ENCODE results near the gene EHMT2.
"Not testable (repeated sequence)": the region's sequence is repeated elsewhere in the genome, so short reads cannot be mapped to it uniquely, and the experiment has no call there.

The EHMT2 gene

DNA sequence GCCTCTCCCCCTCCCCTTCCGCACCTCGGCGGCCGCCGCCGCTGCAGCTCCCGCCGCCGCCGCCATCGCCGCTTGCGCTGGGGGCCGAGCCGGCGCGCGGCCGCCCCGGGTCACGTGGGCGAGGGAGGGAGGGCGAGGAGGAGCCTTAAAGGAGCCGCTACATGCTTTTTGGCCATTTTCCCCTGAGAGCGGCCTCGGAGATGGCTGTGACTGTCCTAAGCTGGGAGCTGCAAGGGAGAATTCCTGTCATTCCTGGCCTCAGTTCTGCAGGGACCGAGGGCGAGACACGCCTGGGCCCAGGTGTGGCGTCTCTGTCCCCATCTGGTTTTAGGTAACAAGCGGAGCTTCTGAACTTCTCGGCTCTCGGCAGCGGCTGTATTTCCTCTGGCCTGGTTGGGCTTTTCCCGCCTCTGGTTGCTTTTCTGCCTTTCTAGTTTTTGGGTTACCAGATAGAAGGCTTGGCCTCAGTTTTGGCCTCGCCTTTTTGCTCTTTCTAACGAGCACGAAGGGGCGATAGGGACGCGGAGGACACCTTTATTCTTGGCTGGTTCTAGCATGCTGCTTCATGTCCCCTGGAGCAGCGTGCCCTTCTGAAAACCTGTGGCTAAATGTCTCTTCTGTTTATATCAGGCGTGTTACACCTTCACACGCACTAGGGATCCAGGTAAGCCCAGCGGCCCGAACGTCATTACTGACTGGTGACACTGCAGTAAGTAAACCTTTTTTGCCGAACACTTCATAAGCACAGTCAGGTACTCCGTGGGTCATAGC lies at the start of gene EHMT2:
TSS of gene EHMT2 (minus strand) at position 87 of the 771 bp plus-strand sequence. CDS start at position 66, 21 bp downstream.
- peak; percentile 71 to 85 (median 75) for DNase-seq (ENCODE audit: low read depth in 3 of 3)

DNA sequence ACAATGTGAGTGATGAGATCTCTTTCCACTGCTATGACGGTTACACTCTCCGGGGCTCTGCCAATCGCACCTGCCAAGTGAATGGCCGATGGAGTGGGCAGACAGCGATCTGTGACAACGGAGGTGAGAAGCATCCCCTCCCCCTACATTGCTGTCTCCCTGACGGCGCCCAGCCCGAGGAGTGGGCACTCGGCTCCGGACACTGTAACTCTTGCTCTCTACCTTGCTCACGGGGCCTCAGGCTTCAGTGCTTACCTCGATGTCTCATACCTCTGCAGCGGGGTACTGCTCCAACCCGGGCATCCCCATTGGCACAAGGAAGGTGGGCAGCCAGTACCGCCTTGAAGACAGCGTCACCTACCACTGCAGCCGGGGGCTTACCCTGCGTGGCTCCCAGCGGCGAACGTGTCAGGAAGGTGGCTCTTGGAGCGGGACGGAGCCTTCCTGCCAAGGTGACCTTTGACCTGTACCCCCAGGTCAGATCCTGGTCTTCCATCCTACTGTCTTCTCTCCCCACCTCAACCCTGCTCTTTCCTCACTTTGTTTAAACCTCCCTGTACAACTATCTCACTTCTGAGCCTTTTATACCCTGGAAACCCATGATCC lies 49.7 kb upstream of the EHMT2 start:
- DNase-seq (ENCODE audit: low read depth in 3 of 3), result no peak

- no peak for DNase-seq (ENCODE audit: low read depth in 3 of 3)
Observed at GRCh38 chr6:31946370-31946885, 48.9 kb upstream of the EHMT2 start.

- no peak for DNase-seq (ENCODE audit: low read depth in 3 of 3)
Observed at GRCh38 chr6:31945507-31946369, 48.2 kb upstream of the EHMT2 start, which contains the start of gene CFB. Gene CFB (plus strand): TSS chr6:31946095. CDS start chr6:31946222, 127 bp downstream.

DNA sequence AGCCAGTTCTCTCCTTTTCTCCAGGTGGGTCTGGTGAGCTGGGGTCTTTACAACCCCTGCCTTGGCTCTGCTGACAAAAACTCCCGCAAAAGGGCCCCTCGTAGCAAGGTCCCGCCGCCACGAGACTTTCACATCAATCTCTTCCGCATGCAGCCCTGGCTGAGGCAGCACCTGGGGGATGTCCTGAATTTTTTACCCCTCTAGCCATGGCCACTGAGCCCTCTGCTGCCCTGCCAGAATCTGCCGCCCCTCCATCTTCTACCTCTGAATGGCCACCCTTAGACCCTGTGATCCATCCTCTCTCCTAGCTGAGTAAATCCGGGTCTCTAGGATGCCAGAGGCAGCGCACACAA lies 47.6 kb upstream of the EHMT2 start:
- DNase-seq (ENCODE audit: low read depth in 3 of 3), result no peak

DNA sequence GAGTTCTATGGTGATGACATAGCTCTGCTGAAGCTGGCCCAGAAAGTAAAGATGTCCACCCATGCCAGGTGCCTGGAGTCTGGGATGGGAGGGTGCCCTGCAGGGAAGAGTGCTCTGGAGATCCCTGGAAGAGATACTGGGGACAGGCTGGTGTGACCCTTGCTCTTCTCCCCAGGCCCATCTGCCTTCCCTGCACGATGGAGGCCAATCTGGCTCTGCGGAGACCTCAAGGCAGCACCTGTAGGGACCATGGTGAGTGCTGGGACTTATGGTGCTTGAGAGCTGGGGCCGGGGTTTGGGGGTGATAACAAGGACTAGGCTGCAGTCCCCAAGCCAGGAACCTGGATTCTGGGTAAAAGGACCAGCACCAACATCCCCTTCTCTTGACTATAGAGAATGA lies 46.2 kb upstream of the EHMT2 start:
- DNase-seq (ENCODE audit: low read depth in 3 of 3), result no peak

GRCh38 chr6:31940256-31940664 lies 42.8 kb upstream of the EHMT2 start:
- no peak for DNase-seq (ENCODE audit: low read depth in 3 of 3)

DNA sequence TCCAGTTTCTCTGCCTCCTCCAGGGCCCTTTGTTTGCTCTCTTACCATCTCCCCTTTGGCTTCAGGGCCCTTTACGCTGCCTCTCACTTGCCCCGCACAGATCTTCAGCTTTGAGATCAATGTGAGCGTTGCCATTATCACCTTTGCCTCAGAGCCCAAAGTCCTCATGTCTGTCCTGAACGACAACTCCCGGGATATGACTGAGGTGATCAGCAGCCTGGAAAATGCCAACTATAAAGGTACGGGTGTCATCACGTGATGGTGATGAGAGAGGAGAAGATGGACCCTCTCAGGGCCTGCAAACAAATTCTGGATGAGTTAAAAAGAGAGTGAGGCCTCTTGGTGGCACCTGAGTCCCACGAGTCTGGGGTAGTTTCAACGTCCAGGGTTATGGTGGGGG lies 38.3 kb upstream of the EHMT2 start:
- DNase-seq (ENCODE audit: low read depth in 3 of 3), result no peak

DNA sequence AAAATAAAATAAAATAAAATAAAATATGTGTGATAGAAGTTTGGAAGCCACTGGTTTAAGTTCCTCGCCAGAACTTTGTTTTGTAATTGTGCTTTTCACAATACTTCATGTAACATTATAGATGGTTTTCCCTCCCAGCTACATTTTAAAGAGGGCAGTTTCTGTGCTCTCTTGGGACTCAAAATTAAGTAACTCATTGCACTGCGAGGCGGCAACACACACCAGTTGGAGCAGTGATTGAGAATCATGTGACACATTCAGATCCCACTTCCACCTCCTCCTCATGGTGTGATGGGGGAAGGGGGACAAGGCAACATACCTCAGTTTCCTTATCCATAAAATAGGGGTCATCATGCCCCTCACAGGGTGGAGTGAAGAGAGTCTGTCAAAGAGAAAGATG lies 37.5 kb upstream of the EHMT2 start:
- DNase-seq (ENCODE audit: low read depth in 3 of 3), result no peak

DNA sequence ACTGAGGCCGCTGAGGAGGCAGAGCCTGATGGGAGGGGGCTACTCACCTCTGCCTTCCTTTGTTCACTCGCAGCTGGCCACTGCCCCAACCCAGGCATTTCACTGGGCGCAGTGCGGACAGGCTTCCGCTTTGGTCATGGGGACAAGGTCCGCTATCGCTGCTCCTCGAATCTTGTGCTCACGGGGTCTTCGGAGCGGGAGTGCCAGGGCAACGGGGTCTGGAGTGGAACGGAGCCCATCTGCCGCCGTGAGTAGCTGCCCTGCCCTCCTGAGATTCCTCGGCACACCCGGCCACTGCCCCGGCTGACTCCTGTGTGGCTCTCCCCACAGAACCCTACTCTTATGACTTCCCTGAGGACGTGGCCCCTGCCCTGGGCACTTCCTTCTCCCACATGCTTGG lies 36.0 kb upstream of the EHMT2 start:
- no peak for DNase-seq (ENCODE audit: low read depth in 3 of 3)

GRCh38 chr6:31932137-31932536 lies 34.6 kb upstream of the EHMT2 start:
- DNase-seq (ENCODE audit: low read depth in 3 of 3), result not testable (repeated sequence)

- DNase-seq (ENCODE audit: low read depth in 3 of 3), result no peak
Observed at GRCh38 chr6:31930962-31931361, 33.5 kb upstream of the EHMT2 start.

- DNase-seq (ENCODE audit: low read depth in 3 of 3), result no peak
Observed at GRCh38 chr6:31928672-31928939, 31.1 kb upstream of the EHMT2 start.

DNA sequence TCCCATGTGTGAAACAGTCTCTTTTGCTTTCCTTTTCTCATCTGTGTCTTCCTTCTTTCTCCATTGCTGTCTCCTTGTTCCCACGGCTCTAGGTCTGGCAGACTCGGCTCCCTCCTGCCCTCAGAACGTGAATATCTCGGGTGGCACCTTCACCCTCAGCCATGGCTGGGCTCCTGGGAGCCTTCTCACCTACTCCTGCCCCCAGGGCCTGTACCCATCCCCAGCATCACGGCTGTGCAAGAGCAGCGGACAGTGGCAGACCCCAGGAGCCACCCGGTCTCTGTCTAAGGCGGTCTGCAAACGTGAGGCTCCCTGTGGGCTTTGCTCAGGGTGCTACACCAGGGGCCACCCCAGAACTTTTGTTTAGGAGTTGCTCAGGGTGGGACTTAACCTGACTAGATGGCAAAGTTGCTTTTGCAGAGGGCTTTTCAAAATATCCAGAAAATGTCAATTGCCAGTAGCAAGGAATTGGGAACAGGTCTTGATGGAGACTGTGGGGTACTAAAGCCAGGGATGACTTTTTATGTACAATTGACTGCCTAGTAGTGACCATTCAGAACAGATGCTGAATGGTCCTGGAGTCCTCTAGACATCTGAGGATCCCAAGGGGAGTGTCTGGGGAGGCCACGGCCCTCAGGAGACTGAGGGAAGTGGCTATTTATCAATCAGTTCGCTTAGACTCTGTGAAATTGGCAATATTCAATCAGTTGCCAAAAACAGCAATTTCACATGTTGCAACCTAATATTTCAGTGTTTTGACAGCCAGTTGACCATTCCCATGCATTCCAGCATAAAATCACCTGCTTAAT lies 30.6 kb upstream of the EHMT2 start:
- no peak for DNase-seq (ENCODE audit: low read depth in 3 of 3)

GRCh38 chr6:31927242-31927862 lies 29.9 kb upstream of the EHMT2 start, which contains the start of gene C2:
Gene C2 (plus strand): TSS chr6:31927717. CDS start chr6:31927753, 36 bp downstream.
- no peak for DNase-seq (ENCODE audit: low read depth in 3 of 3)

DNA sequence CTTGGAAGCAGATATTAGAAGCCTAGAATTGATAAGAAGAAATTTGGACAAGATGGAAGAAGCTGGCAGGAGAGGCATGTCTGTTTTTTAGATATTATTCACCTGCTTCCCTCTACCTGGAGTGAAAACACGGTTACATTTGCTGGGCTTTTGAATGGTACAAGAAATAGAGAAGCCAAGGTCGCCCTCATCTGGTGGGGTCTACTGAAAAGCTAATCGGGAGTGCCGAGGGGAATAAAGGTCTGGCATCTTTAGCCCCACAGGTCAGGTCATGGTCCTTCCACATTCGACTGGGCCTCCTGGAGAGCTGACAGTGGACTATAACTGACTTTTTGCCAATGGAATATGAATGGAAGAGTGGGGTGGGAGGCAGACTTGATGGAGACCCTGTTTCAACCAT lies 25.4 kb upstream of the EHMT2 start:
- no peak for DNase-seq (ENCODE audit: low read depth in 3 of 3)

DNA sequence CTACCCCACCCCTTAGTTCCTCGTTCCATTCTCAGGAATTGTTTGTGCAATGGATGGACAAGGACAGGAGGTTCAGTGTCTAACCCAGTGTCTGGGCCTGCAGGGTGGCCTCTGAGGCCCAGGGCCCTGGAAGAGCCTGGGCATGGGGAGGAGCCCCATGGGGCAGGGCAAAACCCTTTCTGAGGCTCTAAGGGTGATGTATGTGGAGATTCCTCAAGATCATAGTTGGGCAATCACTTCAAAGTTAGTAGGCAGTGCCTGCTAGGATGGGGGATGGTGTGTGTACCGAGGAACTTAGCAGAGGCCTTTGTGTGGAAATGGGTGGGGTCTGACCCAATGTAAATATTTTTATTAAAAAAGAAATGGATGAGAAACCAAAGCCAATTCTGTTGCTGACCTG lies 23.3 kb upstream of the EHMT2 start:
- no peak for DNase-seq (ENCODE audit: low read depth in 3 of 3)

DNA sequence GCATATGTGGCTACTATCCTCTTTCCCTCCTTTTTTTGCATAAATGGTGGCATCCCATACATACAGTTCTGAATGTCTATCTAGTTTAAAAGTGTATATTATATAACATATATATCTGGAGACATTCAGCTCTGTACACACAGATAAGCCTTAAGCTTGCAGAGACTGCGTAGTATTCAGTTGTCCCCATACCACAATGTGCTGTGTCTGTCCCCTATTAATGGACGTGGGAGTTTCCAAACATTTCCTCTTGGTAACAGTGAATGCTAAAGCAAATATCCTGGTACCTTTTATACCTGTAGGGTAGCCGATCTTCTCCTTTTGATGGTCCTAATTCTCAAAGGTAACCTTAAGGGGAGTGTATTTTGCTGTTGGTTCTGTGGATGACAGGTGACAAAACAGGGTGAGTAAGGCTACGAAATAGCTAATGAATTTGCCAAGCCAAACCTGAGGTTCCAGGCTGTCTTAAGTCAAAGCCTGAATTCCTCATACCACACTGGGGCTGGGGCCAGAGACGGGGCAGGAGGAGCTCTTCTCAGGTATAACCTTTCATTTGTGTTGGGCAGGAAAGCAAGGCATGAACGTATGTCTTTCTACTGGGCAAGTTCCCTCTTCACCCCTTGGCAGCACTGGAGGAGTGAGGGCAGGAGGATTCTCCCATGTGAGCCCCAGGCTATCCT lies 22.3 kb upstream of the EHMT2 start:
- no peak for DNase-seq (ENCODE audit: low read depth in 3 of 3)

- DNase-seq (ENCODE audit: low read depth in 3 of 3), result no peak
Observed at GRCh38 chr6:31918069-31918720, 20.7 kb upstream of the EHMT2 start.

- no peak for DNase-seq (ENCODE audit: low read depth in 3 of 3)
Observed at GRCh38 chr6:31915756-31916155, 18.3 kb upstream of the EHMT2 start.

Measured in stimulated activated CD4-positive, alpha-beta T cell treated with anti-CD3 and anti-CD28 coated beads, TNF-alpha, amount 100 ng/mL, for 24 hours (primary cell).